Hematopoietic multipotent progenitor cell (in vitro differentiated cells): ENCODE measurements around the gene KDM8. TPM values are rescaled to one million over a fixed set of nuclear protein-coding genes. Genes with fewer than 3 reads are reported as not detected.

Experiments used
- DNase-seq, 3 donors: peaks; one replicate each; pipeline ENCODE4 v3.0.0-alpha.2; 2011 to 2015; ENCODE audit warnings: low read depth in 2 of 3, low spot score in 2 of 3
- total RNA-seq: library from RNA; depleted of rRNA; stranded (reverse); fragments of >200 nt; gene quantifications from one replicate; pipeline ENCODE4 v1.2.3, GENCODE V29; 2012

The KDM8 gene
- total RNA-seq, 1 donor: 8.1 TPM

- no peak for DNase-seq
These were observed 11.0 kb downstream of the KDM8 start for GRCh38 chr16:27214084-27214961.

- no peak for DNase-seq
These were observed 12.3 kb downstream of the KDM8 start for GRCh38 chr16:27215660-27216059.

GRCh38 chr16:27216297-27216885 is 13.1 kb downstream of the KDM8 start:
- no peak for DNase-seq

GRCh38 chr16:27217256-27217655 is 13.9 kb downstream of the KDM8 start:
- DNase-seq: no peak

GRCh38 chr16:27218756-27219155 is 15.4 kb downstream of the KDM8 start:
- no peak for DNase-seq

GRCh38 chr16:27219161-27219560 is 15.8 kb downstream of the KDM8 start:
- DNase-seq: no peak

GRCh38 chr16:27220120-27220519 is 16.8 kb downstream of the KDM8 start:
- no peak for DNase-seq

- DNase-seq: no peak
These were observed 17.2 kb downstream of the KDM8 start for GRCh38 chr16:27220527-27220926.

- DNase-seq: no peak
These were observed 17.7 kb downstream of the KDM8 start for GRCh38 chr16:27220991-27221390.

- DNase-seq: no peak
These were observed 18.4 kb downstream of the KDM8 start for GRCh38 chr16:27221576-27222248.

GRCh38 chr16:27222249-27223225 is 19.2 kb downstream of the KDM8 start:
- no peak for DNase-seq

GRCh38 chr16:27223226-27223610 is 19.9 kb downstream of the KDM8 start:
- no peak for DNase-seq

GRCh38 chr16:27223701-27224100 is 20.4 kb downstream of the KDM8 start:
- no peak for DNase-seq

- no peak for DNase-seq
These were observed 21.0 kb downstream of the KDM8 start for GRCh38 chr16:27224271-27224737.

GRCh38 chr16:27224741-27225300 is 21.5 kb downstream of the KDM8 start:
- DNase-seq: no peak

- peak in 1 of 3 donors; percentile 36 for DNase-seq
These were observed 22.4 kb downstream of the KDM8 start for GRCh38 chr16:27225536-27226360.

GRCh38 chr16:27226476-27226875 is 23.1 kb downstream of the KDM8 start:
- DNase-seq: no peak

- DNase-seq: no peak
These were observed 23.8 kb downstream of the KDM8 start for GRCh38 chr16:27226976-27227705.

GRCh38 chr16:27228045-27228444 is 24.7 kb downstream of the KDM8 start:
- DNase-seq: no peak
